ENCODE measurements around the gene NEK2.

GRCh38 chr1:211646566-211646965 is 28.9 kb downstream of the NEK2 start:
- TF ChIP-seq POLR2A (IDR thresholded peaks at IDR 0.05; ENCODE audit: borderline replicate concordance, extremely low read depth, insufficient read depth, insufficient read length), result no peak
- TF ChIP-seq YY1 (IDR thresholded peaks at IDR 0.05; ENCODE audit: extremely low read depth, insufficient replicate concordance, low read depth, low read length), result no peak
- no peak for TF ChIP-seq CTCF (IDR thresholded peaks at IDR 0.05 in 2 of 3, conservative IDR thresholded peaks at IDR 0.05 in 1 of 3; ENCODE audit: borderline replicate concordance in 1 of 3, insufficient read depth in 1 of 3, low read depth in 2 of 3, low read length in 2 of 3)
- no peak for TF ChIP-seq POLR2AphosphoS5 (IDR thresholded peaks at IDR 0.05; ENCODE audit: low read depth, low read length)
- TF ChIP-seq REST (IDR thresholded peaks at IDR 0.05; ENCODE audit: low read depth), result no peak
- no peak for TF ChIP-seq JUND (IDR thresholded peaks at IDR 0.05)
- no peak for TF ChIP-seq MAX (IDR thresholded peaks at IDR 0.05)
- no peak for TF ChIP-seq EZH2 (IDR thresholded peaks at IDR 0.05)
- TF ChIP-seq CEBPB (IDR thresholded peaks at IDR 0.05; ENCODE audit: low read depth), result no peak
- no peak for TF ChIP-seq RAD21 (IDR thresholded peaks at IDR 0.05; ENCODE audit: low read depth)
- no peak for TF ChIP-seq ATF3 (IDR thresholded peaks at IDR 0.05)
- no peak for TF ChIP-seq EGR1 (IDR thresholded peaks at IDR 0.05; ENCODE audit: low read depth)
